ENCODE data around the gene NEMP1.

GRCh38 chr12:57110104-57111030, 31.8 kb upstream of the NEMP1 start:
- TF ChIP-seq CTCF (IDR thresholded peaks at IDR 0.05; ENCODE audit: control extremely low read depth in 1 of 3, insufficient read depth in 1 of 3, low read depth in 1 of 3, low read length in 3 of 3) (no peak), BRCA1 (IDR thresholded peaks at IDR 0.05; ENCODE audit: low read depth, low read length) (no peak), EZH2 (IDR thresholded peaks at IDR 0.05; ENCODE audit: low read depth, low read length, severe bottlenecking) (no peak)
